ENCODE measurements around the gene WWOX.

Gene WWOX

GRCh38 chr16:78851266-78851665 is 751.8 kb downstream of the WWOX start:
- DNase-seq (ENCODE audit: low read depth in 2 of 2) = no peak

- DNase-seq (ENCODE audit: low read depth in 2 of 2) = no peak
Measured at GRCh38 chr16:78852081-78852635, 752.7 kb downstream of the WWOX start.

GRCh38 chr16:78862022-78862421 is 762.6 kb downstream of the WWOX start:
- DNase-seq (ENCODE audit: low read depth in 2 of 2) = no peak

GRCh38 chr16:78866521-78866920 is 767.1 kb downstream of the WWOX start:
- no peak for DNase-seq (ENCODE audit: low read depth in 2 of 2)

- DNase-seq (ENCODE audit: low read depth in 2 of 2) = no peak
Measured at GRCh38 chr16:78869492-78869891, 770.0 kb downstream of the WWOX start.

DNA sequence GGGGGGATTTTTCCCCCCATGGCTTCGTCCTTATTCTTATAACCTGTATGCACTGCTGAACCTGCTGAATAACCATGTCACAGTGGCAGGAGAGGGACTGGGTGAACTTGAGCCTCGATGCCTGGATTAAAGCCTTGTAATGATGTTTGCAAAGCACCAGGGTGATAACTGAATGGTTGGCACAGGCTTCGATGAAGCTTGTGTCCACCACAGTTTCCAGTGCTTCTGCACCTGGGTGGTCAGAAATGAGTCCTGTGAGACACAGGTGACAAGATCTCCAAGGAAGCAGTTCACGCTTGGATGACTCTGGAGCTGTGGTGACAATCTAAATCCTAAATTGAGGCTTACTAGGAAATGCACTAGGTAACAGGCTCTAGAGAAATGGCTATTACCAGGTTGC is 771.8 kb downstream of the WWOX start:
- no peak for DNase-seq (ENCODE audit: low read depth in 2 of 2)

DNA sequence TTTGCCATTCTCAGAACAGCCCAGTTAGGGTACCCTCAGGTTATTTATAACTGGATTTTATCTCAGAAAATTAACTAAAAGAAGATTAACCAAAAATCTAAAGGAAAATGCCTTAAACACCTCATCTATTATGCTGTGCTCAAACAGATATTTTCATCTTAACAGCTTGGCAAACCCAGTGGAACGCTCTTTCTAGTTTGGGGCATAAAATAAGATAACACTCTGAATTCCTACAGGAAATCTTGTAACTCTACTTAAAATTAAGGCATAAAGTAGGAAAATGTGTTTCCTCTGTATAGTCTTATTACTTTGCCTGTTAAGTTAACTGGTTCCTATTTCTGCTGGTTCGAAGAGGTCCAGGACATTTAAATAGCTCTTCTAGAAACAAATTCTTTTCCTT is 777.2 kb downstream of the WWOX start:
- DNase-seq (ENCODE audit: low read depth in 2 of 2) = no peak

DNA sequence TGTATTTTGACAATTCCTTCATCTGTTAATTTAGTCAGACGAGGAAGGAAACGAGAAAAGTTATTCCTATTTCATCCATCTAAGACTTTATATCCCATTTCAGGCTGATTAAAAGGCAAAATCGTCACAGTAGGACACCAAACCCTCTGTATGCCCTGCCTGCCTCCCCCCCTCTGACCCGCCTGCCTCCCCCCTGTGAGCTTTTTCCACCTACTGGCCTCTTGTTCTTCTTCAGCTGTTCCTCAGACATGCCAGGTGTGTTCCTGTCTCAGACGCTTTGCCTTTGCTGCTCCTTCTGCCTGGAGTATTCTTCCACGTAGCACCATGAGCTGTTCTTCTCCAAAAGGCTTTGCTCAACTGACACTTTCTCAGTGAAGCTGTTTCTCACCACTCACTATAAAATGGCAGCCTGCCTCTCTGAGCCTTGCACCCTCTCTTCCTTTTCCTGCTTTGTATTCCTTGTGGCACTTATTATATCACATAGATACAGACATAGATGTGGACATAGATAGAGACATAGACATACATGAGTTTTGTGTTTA is 777.7 kb downstream of the WWOX start:
- no peak for DNase-seq (ENCODE audit: low read depth in 2 of 2)

DNA sequence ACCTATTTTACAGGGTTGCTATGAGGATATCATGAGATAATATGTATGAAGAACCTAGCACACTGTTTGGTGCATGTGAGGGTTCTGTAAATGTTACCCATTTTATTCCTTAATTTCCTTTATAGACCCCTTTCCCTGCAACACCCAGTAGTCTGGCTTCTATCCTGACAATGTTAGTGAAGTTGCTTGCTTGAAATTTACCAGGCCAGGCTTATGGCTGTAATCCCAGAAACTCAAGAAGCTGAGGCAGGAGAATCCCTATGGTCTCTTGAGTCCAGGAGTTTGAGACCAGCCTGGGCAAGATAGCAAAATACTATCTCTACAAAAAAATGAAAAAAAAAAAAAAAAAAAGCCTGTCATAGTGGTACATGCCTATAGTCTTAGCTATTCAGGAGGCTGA is 779.1 kb downstream of the WWOX start:
- no peak for DNase-seq (ENCODE audit: low read depth in 2 of 2)

DNA sequence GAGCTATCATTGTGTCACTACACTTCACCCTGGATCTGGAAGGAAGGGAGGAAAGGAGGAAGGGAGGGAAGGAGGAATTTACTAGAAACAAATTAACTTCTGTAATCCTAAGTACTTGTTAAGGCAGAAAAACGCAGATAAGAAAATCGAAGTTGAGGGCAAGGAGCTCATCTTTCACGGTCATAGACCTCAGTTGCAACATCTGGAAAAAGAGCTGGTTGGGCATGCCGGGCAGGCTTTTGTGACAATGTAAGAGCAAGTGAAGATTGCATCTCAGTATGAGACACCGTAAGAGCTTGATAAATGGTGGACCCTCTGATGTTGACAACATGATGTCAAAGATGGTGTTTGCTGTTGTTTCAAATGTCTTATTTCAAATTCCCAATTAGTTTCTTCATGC is 779.6 kb downstream of the WWOX start:
- no peak for DNase-seq (ENCODE audit: low read depth in 2 of 2)

DNA sequence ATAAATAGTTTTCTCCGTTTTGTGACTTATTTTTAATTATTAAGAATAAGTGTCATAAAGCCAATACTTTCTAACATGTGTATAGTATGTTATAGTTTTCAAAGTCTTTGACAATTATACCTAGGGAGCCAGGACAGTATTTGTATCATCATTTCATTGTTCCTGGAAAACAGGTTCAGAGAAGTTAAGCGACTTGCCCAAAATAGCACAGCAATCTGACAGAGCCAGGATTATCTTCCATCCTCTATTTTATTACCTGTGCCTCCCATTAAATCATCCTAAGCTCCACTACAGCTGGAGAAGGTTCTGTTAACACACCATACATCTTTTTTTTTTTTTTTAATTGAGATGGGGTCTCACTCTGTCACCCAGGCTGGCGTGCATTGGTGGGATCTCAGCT is 782.7 kb downstream of the WWOX start:
- DNase-seq (ENCODE audit: low read depth in 2 of 2) = no peak

DNA sequence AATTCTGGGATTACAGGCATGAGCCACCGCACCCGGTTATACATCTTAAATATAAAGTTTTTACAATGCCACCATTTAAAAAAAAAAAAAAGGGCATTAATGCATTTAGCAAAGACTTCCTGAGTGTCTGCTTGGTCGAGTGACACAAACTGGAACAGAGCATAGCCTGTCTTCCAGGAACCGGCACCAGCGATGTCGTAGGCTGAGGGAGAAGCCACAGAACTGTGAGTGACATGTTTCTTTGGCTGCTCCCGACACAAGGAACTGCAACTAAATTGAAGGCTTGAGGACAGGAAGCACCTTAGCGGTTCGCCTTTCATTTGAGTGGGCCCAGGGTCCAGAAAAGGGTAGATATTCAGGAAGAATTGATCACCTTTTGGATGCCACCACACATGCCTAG is 783.3 kb downstream of the WWOX start:
- DNase-seq (ENCODE audit: low read depth in 2 of 2) = no peak

DNA sequence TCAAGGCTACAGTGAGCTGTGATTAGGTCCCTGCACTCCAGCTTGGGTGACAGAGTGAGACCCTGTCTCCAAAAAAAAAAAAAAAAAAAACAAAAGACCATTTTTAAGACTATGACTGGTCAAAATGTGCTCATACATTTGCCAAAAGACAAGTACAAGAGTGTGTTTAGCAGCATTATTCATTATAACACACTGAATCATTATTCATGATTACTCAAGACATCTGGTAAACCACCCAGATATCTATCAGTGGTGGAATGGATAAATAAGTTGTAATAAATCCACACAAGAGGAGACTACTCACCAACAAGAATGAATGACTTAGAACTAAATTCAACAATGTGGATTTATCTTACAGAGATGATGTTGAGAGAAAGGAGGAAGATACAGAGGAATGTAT is 784.8 kb downstream of the WWOX start:
- DNase-seq (ENCODE audit: low read depth in 2 of 2) = no peak

GRCh38 chr16:78889346-78889745 is 789.9 kb downstream of the WWOX start:
- DNase-seq (ENCODE audit: low read depth in 2 of 2) = no peak

DNA sequence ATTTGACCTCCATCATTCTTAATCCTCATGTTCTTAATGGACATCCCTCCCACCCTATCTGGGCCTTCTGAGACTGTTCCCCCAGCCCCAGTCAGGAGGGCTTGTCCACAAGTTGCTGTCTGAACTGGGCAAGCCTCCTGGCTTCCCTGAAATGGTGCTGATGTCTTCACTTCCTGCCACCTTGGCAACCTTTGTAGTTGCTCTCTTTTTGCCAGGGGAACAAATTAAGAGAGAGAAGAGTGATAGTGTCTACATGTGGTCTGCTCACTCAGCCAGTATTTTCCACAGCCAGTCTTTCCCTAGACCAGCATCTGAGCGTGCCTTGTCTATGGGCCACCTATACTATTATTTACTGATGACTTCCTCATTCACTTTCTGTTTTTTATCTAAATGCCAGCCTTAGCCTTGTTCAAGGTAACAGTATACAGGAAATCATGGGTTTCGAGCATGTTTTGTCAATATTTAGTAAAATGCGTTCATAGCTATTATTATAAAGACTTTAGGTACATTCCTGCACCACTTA is 791.0 kb downstream of the WWOX start:
- DNase-seq (ENCODE audit: low read depth in 2 of 2) = no peak

DNA sequence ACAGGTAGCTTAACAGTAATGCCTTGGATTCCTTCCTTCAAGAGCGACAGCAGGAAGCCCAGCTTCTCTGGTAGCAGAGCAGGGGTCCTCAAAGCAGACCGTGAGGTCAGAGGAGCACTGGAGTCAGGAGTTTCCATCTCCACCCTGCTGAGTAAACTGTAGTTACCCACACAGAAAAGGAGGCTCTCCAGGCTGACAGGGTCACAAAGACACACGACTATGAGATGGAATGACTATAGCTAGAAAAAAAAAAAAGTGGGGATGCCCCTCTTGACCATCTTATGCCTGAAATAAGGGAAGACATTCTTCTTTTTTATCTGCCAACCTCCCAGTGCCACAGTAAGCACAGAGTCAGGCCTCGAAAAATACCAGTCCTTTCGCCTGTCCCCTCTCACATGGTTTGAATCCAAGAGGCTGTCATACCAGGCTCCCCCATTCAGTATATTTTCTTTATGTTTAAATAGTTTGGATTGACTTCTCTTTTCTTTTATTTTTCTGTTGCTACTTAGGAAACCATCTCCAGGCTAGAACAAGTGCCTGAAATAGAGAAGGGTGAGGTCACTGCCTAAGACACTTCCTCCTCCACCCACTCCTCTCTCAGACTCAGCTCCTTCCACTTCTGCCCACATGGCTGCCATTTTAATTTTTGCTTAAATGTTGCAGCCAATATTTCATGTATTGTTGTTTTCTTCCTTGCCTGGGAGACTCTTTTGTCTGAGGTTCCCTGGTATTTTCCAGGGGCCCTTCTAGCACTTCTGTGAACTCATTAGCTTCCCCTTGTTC is 793.7 kb downstream of the WWOX start:
- DNase-seq (ENCODE audit: low read depth in 2 of 2) = no peak

GRCh38 chr16:78894886-78895285 is 795.4 kb downstream of the WWOX start:
- peak in 1 of 2 donors; percentile 2 for DNase-seq (ENCODE audit: low read depth in 2 of 2)

GRCh38 chr16:78895681-78896080 is 796.2 kb downstream of the WWOX start:
- DNase-seq (ENCODE audit: low read depth in 2 of 2) = no peak

DNA sequence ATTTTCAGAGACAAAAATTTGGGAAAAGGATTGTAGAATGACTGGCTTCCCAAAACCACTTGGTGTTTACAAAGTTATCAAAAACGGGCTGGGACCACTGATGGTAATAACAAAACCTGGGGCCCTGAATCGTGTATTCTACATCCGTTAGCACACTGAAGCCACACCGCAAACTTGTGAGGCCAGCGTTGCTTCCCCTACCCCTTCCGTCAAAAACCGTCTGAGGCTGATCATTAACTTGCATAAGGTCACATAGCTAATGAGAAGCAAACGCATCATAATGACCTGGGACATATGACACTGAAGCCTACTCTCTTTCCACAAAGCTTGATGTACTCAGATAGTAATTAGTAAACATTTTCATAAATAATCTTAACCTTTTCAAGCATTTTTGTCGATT is 796.8 kb downstream of the WWOX start:
- DNase-seq (ENCODE audit: low read depth in 2 of 2) = no peak

DNA sequence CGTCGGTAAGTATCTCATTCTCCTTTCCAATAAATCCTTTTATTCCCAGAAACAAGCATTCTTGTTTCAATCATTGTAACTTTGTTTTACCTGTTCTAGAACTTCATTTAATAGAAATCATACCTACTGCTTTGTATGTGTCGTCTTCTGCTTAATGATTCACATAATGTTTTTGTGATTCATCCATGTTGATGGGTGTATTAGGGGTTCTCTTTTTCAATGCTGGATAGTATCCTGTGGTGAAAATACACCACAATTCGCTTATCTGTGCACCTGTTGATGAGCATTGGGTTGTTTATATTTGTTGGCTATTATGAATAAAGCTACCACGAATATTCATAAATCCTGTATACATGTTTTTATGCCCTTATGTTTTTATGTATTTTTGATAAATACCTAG is 797.8 kb downstream of the WWOX start:
- no peak for DNase-seq (ENCODE audit: low read depth in 2 of 2)

- no peak for DNase-seq (ENCODE audit: low read depth in 2 of 2)
Measured at GRCh38 chr16:78900044-78900811, 800.8 kb downstream of the WWOX start.

DNA sequence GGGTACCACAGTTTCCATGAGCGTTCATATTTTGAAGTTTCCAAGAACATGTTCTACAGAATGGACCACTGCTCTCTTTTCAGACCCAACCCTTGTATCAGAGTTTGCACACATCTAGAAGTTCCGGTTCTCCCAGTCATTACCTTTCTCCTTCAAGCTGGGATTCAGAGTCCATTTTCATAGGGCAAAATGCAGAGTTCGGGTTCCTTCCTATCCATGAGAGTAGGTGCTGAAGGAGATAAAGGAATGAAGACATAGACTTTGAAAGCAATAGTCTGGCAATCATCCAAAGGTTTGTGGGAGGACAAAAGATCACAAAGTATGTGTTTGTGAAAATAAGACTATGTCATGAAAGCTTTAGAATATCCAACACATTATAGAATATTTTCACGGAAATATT is 801.5 kb downstream of the WWOX start:
- DNase-seq (ENCODE audit: low read depth in 2 of 2) = no peak

DNA sequence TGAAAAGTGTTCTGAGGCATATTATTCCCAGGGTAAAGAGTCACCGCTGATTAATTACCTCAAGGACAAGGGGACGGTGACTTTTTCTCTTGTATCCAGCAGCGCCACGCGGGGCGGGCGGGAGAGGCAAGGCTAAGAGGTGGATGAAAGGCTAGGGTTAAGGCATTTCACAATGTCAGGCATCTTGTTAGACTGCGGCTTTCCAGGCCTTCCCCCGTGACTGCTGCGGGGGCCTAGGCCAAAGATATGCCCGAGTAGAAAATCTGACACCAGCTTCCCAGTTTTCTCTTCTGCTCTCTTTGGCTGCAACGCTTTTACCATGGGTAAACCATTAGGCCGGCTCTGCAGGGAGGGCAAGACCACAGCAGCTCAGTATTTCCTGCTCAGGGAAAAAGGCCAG is 802.9 kb downstream of the WWOX start:
- no peak for DNase-seq (ENCODE audit: low read depth in 2 of 2)
